H1 (cell line): ENCODE data around the gene DOCK11. TPM values are rescaled to one million over a fixed set of nuclear protein-coding genes. Genes with fewer than 3 reads are reported as not detected.
"Not testable (repeated sequence)": the region's sequence is repeated elsewhere in the genome, so short reads cannot be mapped to it uniquely, and the experiment has no call there.

Experiments used
- CTCF ChIA-PET: fragments of 300-600 bp; sonication (Branson Sonifier 250); formaldehyde crosslinking; loops from one replicate; lab custom pipeline; 2021; ENCODE audit not compliant: partially characterized antibody; lab: Charles Lee
- POLR2A ChIA-PET: fragments of 300-600 bp; sonication (Branson Sonifier 250); formaldehyde crosslinking; loops from one replicate; lab custom pipeline; 2021; ENCODE audit warnings: inconsistent platforms; ENCODE audit not compliant: partially characterized antibody; lab: Charles Lee
- DNase-seq, 2 experiments: peaks; one replicate each; pipeline versions ENCODE4 v3.0.0 to v3.0.0-alpha.2; 2010 to 2022; ENCODE audit warnings: low spot score in 2 of 2, low read depth in 1 of 2, mixed read lengths in 1 of 2
- FAIRE-seq: peaks from 2 replicates; lab custom pipeline; 2011; peaks lifted over from hg19 to GRCh38; lab: Jason Lieb, UNC
- H2AFZ ChIP-seq: 2 replicates; pipeline ENCODE4 v1.8.1; 2012; ENCODE audit warnings: low read length, inconsistent platforms
- H2AK5ac ChIP-seq: 2 replicates; pipeline ENCODE4 v1.6.1; 2013; ENCODE audit warnings: low read depth, low read length
- H2BK120ac ChIP-seq: replicated peaks from 2 replicates; pipeline ENCODE3; 2013; ENCODE audit warnings: low read depth, low read length, inconsistent platforms
- H2BK12ac ChIP-seq: 2 replicates; pipeline ENCODE4 v1.6.1; 2013; ENCODE audit warnings: low read depth, low read length
- H2BK15ac ChIP-seq: 2 replicates; pipeline ENCODE4 v1.6.1; 2013; ENCODE audit warnings: low read length
- H2BK20ac ChIP-seq: 2 replicates; pipeline ENCODE4 v1.6.1; 2013; ENCODE audit warnings: low read length
- H2BK5ac ChIP-seq: 2 replicates; pipeline ENCODE4 v1.6.1; 2013; ENCODE audit warnings: low read depth, low read length
- H3K14ac ChIP-seq: 2 replicates; pipeline ENCODE4 v1.6.1; 2013; ENCODE audit warnings: inconsistent platforms; ENCODE audit not compliant: insufficient read length
- H3K18ac ChIP-seq: 2 replicates; pipeline ENCODE4 v1.6.1; 2013; ENCODE audit warnings: low read length; ENCODE audit errors: extremely low read depth
- H3K23ac ChIP-seq: 2 replicates; pipeline ENCODE4 v1.6.1; 2013; ENCODE audit warnings: inconsistent platforms; ENCODE audit not compliant: insufficient read length
- H3K23me2 ChIP-seq: 2 replicates; pipeline ENCODE4 v1.6.1; 2013; ENCODE audit warnings: low read depth, low read length
- H3K27ac ChIP-seq: 2 replicates; pipeline ENCODE4 v1.6.1; 2011; ENCODE audit warnings: low read depth, low read length, inconsistent platforms
- H3K27me3 ChIP-seq, 4 experiments: replicated peaks in 1 of 4; 1 replicate in 1 of 4; 2 replicates in 3 of 4; pipeline versions ENCODE4 v1.6.1 to v1.8.1; 2011 to 2013; ENCODE audit warnings: low read length in 3 of 4, mild to moderate bottlenecking in 3 of 4, inconsistent platforms in 2 of 4, mixed read lengths in 2 of 4, moderate library complexity in 1 of 4; ENCODE audit not compliant: control insufficient read depth in 3 of 4, insufficient read depth in 3 of 4; ENCODE audit errors: extremely low read depth in 1 of 4
- H3K36me3 ChIP-seq, 4 experiments: 2 replicates each; pipeline versions ENCODE4 v1.6.1 to v1.8.1; 2011 to 2013; ENCODE audit warnings: mild to moderate bottlenecking in 4 of 4, low read length in 3 of 4, moderate library complexity in 2 of 4, control low read depth in 1 of 4, inconsistent platforms in 1 of 4; ENCODE audit not compliant: insufficient read depth in 4 of 4, control insufficient read depth in 2 of 4
- H3K4ac ChIP-seq: replicated peaks from 2 replicates; pipeline ENCODE3; 2013; ENCODE audit warnings: low read length, low read depth, mixed read lengths, inconsistent platforms; ENCODE audit not compliant: insufficient read length
- H3K4me1 ChIP-seq, 4 experiments: replicated peaks in 1 of 4; 1 replicate in 1 of 4; 2 replicates in 3 of 4; pipeline versions ENCODE4 v1.6.1 to v1.8.1; 2011 to 2013; ENCODE audit warnings: low read length in 3 of 4, inconsistent platforms in 2 of 4, mixed read lengths in 1 of 4; ENCODE audit not compliant: insufficient read depth in 4 of 4, control insufficient read depth in 3 of 4
- H3K4me2 ChIP-seq, 2 experiments: 2 replicates each; pipeline versions ENCODE4 v1.6.1 to v1.8.1; 2011 to 2013; ENCODE audit warnings: low read depth in 2 of 2, low read length in 2 of 2, control low read depth in 1 of 2, inconsistent platforms in 1 of 2, mild to moderate bottlenecking in 1 of 2; ENCODE audit not compliant: insufficient read depth in 1 of 2
- H3K4me3 ChIP-seq, 4 experiments: fragments of 200-600, 300-600 bp in 1 of 4; sonication (generic), shearing (Covaris generic), sonication (Bioruptor Twin) in 1 of 4; 2 replicates each; pipeline versions ENCODE4 v1.5.1 to v1.8.1; 2011 to 2016; ENCODE audit warnings: low read length in 4 of 4, low read depth in 3 of 4, control low read depth in 2 of 4, inconsistent platforms in 2 of 4, mild to moderate bottlenecking in 2 of 4, mixed read lengths in 1 of 4, moderate library complexity in 1 of 4; ENCODE audit not compliant: insufficient read depth in 2 of 4; ENCODE audit errors: extremely low read depth in 1 of 4
- H3K56ac ChIP-seq: replicated peaks from 2 replicates; pipeline ENCODE3; 2013; ENCODE audit warnings: low read depth, mild to moderate bottlenecking, mixed read lengths, low read length, inconsistent platforms; ENCODE audit not compliant: insufficient read length
- H3K79me1 ChIP-seq: 2 replicates; pipeline ENCODE4 v1.6.1; 2013; ENCODE audit warnings: low read depth, low read length, control low read depth
- H3K79me2 ChIP-seq, 2 experiments: 2 replicates each; pipeline versions ENCODE4 v1.6.1 to v1.8.1; 2012 to 2013; ENCODE audit warnings: low read length in 2 of 2, mild to moderate bottlenecking in 2 of 2, inconsistent platforms in 1 of 2; ENCODE audit not compliant: insufficient read depth in 2 of 2, control insufficient read depth in 1 of 2
- H3K9ac ChIP-seq, 4 experiments: replicated peaks in 1 of 4; 1 replicate in 1 of 4; 2 replicates in 3 of 4; pipeline versions ENCODE4 v1.6.1 to v1.8.1; 2011 to 2013; ENCODE audit warnings: low read depth in 3 of 4, low read length in 3 of 4, control low read depth in 2 of 4, mild to moderate bottlenecking in 2 of 4, moderate library complexity in 2 of 4, inconsistent platforms in 1 of 4; ENCODE audit errors: extremely low read depth in 1 of 4
- H3K9me3 ChIP-seq, 2 experiments: 2 replicates each; pipeline versions ENCODE4 v1.6.1 to v1.8.1; 2012 to 2013; ENCODE audit warnings: mild to moderate bottlenecking in 2 of 2, moderate library complexity in 2 of 2, control low read depth in 1 of 2, inconsistent platforms in 1 of 2, low read depth in 1 of 2, low read length in 1 of 2, mixed read lengths in 1 of 2; ENCODE audit not compliant: insufficient read depth in 2 of 2
- H4K20me1 ChIP-seq, 2 experiments: replicated peaks in 1 of 2; 2 replicates each; pipeline versions ENCODE3 to v1.8.1; 2011 to 2013; ENCODE audit warnings: inconsistent platforms in 2 of 2, low read length in 2 of 2, mild to moderate bottlenecking in 1 of 2; ENCODE audit not compliant: insufficient read depth in 2 of 2, control insufficient read depth in 1 of 2
- H4K5ac ChIP-seq: 2 replicates; pipeline ENCODE4 v1.6.1; 2013; ENCODE audit warnings: low read length, low read depth, mixed read lengths, inconsistent platforms; ENCODE audit not compliant: insufficient read length
- H4K8ac ChIP-seq: 2 replicates; pipeline ENCODE4 v1.8.0; 2013; ENCODE audit warnings: mild to moderate bottlenecking, moderate library complexity, low read length, inconsistent platforms; ENCODE audit not compliant: insufficient read depth; ENCODE audit errors: extremely low read depth
- H4K91ac ChIP-seq: replicated peaks from 2 replicates; pipeline ENCODE3; 2013; ENCODE audit warnings: low read length, mixed read lengths, inconsistent platforms; ENCODE audit not compliant: insufficient read length
- BACH1 ChIP-seq: IDR thresholded peaks from 2 replicates; pipeline ENCODE4 v1.6.1; 2012; ENCODE audit warnings: low read length, improper control_type of control experiment
- WGBS, 2 experiments: shearing (Covaris generic) in 1 of 2; methylation state at CpG; one replicate each; pipeline versions ENCODE4 v1.1.6 to v1.1.7; 2013 to 2015; ENCODE audit warnings: low lambda C conversion rate in 2 of 2, mixed read lengths in 2 of 2, inconsistent platforms in 1 of 2, low coverage in 1 of 2, missing lambda C conversion rate in 1 of 2; ENCODE audit not compliant: insufficient replicate concordance in 2 of 2, insufficient coverage in 1 of 2, insufficient read length in 1 of 2; ENCODE audit errors: extremely low coverage in 1 of 2, missing lambda C conversion rate in 1 of 2; 5-methylcytosine and 5-hydroxymethylcytosine counted together
- polyA plus RNA-seq, 7 experiments: library from polyadenylated mRNA; depleted of rRNA in 3 of 7; stranded (reverse) in 5 of 7; unstranded in 2 of 7; fragments of >200 nt in 5 of 7; fragments of 200-250 nt in 2 of 7; gene quantifications; 1 replicate in 5 of 7; 2 replicates in 1 of 7; 4 replicates in 1 of 7; pipeline versions ENCODE4 v1.2.1 to v1.2.3, GENCODE V29; 2011 to 2013; ENCODE audit warnings: missing spikeins in 2 of 7, mixed read lengths in 2 of 7
- total RNA-seq: library from RNA; stranded (reverse); fragmentation: NEBNext Ultra II Directional; extraction: Animal tissue kit (Norgen Biotek cat#: 25700); gene quantifications from 2 replicates; pipeline ENCODE4 v1.2.1, GENCODE V29; 2021

The DOCK11 gene
- total and polyA plus RNA-seq, 2 of the 8 experiments (the other 6 are each of a cell fraction or from before 2014, with no cell fraction given) = 4.9 to 12.0 TPM

DNA sequence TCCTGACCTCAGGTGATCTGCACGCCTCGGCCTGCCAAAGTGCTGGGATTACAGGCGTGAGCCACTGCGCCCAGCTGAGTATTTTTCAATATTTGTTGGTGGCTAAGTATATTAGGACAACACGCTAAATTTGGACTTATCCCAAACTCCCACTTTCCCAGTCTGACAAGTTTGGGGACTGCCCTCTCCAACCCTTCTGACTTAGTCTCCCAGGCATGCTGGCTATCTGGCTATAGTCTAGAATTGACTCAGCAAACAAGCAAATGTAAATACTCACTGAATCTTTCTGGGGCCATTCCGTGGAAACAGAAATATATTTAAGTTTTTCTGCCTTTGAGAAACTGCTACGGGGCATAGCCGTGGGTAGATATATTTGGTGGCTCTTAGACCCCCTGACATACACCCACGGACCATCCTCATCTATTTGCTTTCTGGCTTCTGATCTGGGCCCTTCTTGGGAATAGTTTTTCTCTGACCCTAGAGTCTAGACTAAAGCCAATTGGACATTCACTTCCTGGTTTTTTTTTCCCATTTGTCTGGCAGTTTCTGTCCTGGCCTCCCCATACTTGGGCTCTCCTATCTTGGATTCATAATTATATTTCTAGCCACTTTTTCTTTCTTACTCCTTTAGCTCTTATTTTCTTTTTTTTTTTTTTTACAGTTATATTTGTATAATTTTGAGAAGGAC lies 11.3 kb upstream of the DOCK11 start (continued):
- no peak for TF ChIP-seq BACH1

GRCh38 chrX:118486693-118487092 lies 8.9 kb upstream of the DOCK11 start:
- FAIRE-seq, H2BK15ac ChIP-seq, H4K20me1 ChIP-seq, H3K36me3 ChIP-seq, H3K27ac ChIP-seq, H3K23me2 ChIP-seq, H3K79me1 ChIP-seq, H3K56ac ChIP-seq, H4K5ac ChIP-seq, H2BK12ac ChIP-seq, DNase-seq, POLR2A ChIA-PET, H3K9ac ChIP-seq, H3K4me3 ChIP-seq, H3K4ac ChIP-seq, H3K23ac ChIP-seq, H3K18ac ChIP-seq, H2BK5ac ChIP-seq, H2AFZ ChIP-seq, H3K79me2 ChIP-seq, H2BK20ac ChIP-seq, H4K91ac ChIP-seq, H3K4me2 ChIP-seq, H2AK5ac ChIP-seq, H4K8ac ChIP-seq, H2BK120ac ChIP-seq, H3K27me3 ChIP-seq, H3K14ac ChIP-seq, H3K9me3 ChIP-seq, H3K4me1 ChIP-seq: not testable (repeated sequence)
- CTCF ChIA-PET = interaction anchor here (1.0 kb wide), 1 partner anchor 225 kb away, joined by 3 read pairs; no protein-coding TSS in a partner anchor
- WGBS, 2 experiments = 67% methylated on average over 1 of the region's 1 CpG; no CpG with 5 or more reads in 1 of the 2 experiments
